GM23338 (cell line): ENCODE results near the gene TNFSF13B.

Experiments used
- CREB1 ChIP-seq: fragments of 250-450 bp; sonication (Bioruptor Pico); IDR thresholded peaks from 2 replicates; pipeline ENCODE4 v1.5.0; 2020; ENCODE audit warnings: low read depth, mild to moderate bottlenecking, moderate library complexity
- CTCF ChIP-seq, 2 experiments: fragments of 200-600 bp in 1 of 2; sonication (generic) in 1 of 2; conservative IDR thresholded peaks; 2 replicates each; pipeline versions ENCODE4 v1.5.1 to v1.6.1; 2016 to 2017; ENCODE audit warnings: antibody characterized with exemption in 2 of 2, low read depth in 2 of 2, mild to moderate bottlenecking in 2 of 2, moderate library complexity in 1 of 2
- EZH2phosphoT487 ChIP-seq: fragments of 200-600 bp; sonication (generic); IDR thresholded peaks from one replicate; pipeline ENCODE4 v1.8.1; 2018; ENCODE audit warnings: antibody characterized with exemption; ENCODE audit not compliant: unreplicated experiment
- POLR2AphosphoS5 ChIP-seq: IDR thresholded peaks from 2 replicates; pipeline ENCODE4 v1.6.1; 2016; ENCODE audit warnings: antibody characterized with exemption, low read depth
- REST ChIP-seq: IDR thresholded peaks from one replicate; pipeline ENCODE4 v1.6.1; 2018; ENCODE audit warnings: antibody characterized with exemption; ENCODE audit not compliant: unreplicated experiment
- ZNF462 ChIP-seq: fragments of 250-450 bp; sonication (Bioruptor Pico); IDR thresholded peaks from 2 replicates; pipeline ENCODE4 v1.5.0; 2020; ENCODE audit warnings: mild to moderate bottlenecking, moderate library complexity

GRCh38 chr13:108220041-108220440, 49.5 kb upstream of the TNFSF13B start:
- TF ChIP-seq CTCF (conservative IDR thresholded peaks at IDR 0.05; ENCODE audit: low read depth in 2 of 2) = peak in 1 of 2 experiments; percentile 50; a peak in 2 of 4 replicates
- no peak for TF ChIP-seq REST
- TF ChIP-seq CREB1 = no peak
- TF ChIP-seq ZNF462 (CRISPR knock-in tag) = no peak
- TF ChIP-seq POLR2AphosphoS5 = no peak
- no peak for TF ChIP-seq EZH2phosphoT487
